GM23338 (cell line): ENCODE results near the gene SPAAR. TPM values are rescaled to one million over a fixed set of nuclear protein-coding genes. Genes with fewer than 3 reads are reported as not detected.

Source experiments
- ATAC-seq: fragments of 200-7000 bp; cut with Tn5 transposase; 3 replicates; pipeline ENCODE4 v1.9.1; 2020
- DNase-seq: peaks from one replicate; pipeline ENCODE4 v3.0.0-alpha.2; 2015; ENCODE audit warnings: low spot score
- H2AFZ ChIP-seq: fragments of 200-600 bp; sonication (generic); 2 replicates; pipeline ENCODE4 v1.8.0; 2016; ENCODE audit warnings: antibody characterized with exemption, mild to moderate bottlenecking, moderate library complexity
- H3F3A ChIP-seq: fragments of 200-600 bp; sonication (generic); replicated peaks from 2 replicates; pipeline ENCODE4 v1.8.0; 2017; ENCODE audit warnings: antibody characterized with exemption, mixed run types, low read depth
- H3K27ac ChIP-seq: fragments of 200-600 bp; sonication (generic); 2 replicates; pipeline ENCODE4 v1.6.1; 2016; ENCODE audit warnings: low read depth
- H3K27me3 ChIP-seq: fragments of 200-600 bp; sonication (generic); 2 replicates; pipeline ENCODE4 v1.8.0; 2016; ENCODE audit warnings: mild to moderate bottlenecking, mixed run types, moderate library complexity; ENCODE audit not compliant: insufficient read depth
- H3K36me3 ChIP-seq: fragments of 200-600 bp; sonication (generic); 2 replicates; pipeline ENCODE4 v1.8.0; 2016; ENCODE audit warnings: mild to moderate bottlenecking; ENCODE audit not compliant: insufficient read depth
- H3K4me1 ChIP-seq: fragments of 200-600 bp; sonication (generic); 2 replicates; pipeline ENCODE4 v1.8.0; 2016; ENCODE audit warnings: mild to moderate bottlenecking, moderate library complexity; ENCODE audit not compliant: insufficient read depth
- H3K4me2 ChIP-seq: fragments of 200-600 bp; sonication (generic); 2 replicates; pipeline ENCODE4 v1.7.1; 2017; ENCODE audit warnings: mixed run types
- H3K4me3 ChIP-seq: fragments of 200-600 bp; sonication (generic); 2 replicates; pipeline ENCODE4 v1.6.1; 2016; ENCODE audit warnings: mixed run types
- H3K79me2 ChIP-seq: fragments of 200-600 bp; sonication (generic); replicated peaks from 2 replicates; pipeline ENCODE4 v1.8.0; 2017; ENCODE audit warnings: mild to moderate bottlenecking; ENCODE audit not compliant: insufficient read depth
- H3K9me2 ChIP-seq: fragments of 200-600 bp; sonication (generic); 2 replicates; pipeline ENCODE4 v1.8.0; 2017; ENCODE audit not compliant: insufficient read depth
- H4K20me1 ChIP-seq: fragments of 200-600 bp; sonication (generic); replicated peaks from 2 replicates; pipeline ENCODE4 v1.8.0; 2017; ENCODE audit warnings: mild to moderate bottlenecking; ENCODE audit not compliant: insufficient read depth
- H3K27ac Mint-ChIP-seq: 2 replicates; pipeline ENCODE4 v1.8.0; 2020; ENCODE audit warnings: inconsistent platforms, mild to moderate bottlenecking, moderate library complexity, mixed read lengths
- H3K27me3 Mint-ChIP-seq: 3 replicates; pipeline ENCODE4 v1.8.0; 2022; ENCODE audit warnings: low read depth, mild to moderate bottlenecking, moderate library complexity, mixed read lengths, inconsistent platforms; ENCODE audit not compliant: insufficient read depth, poor library complexity
- H3K36me3 Mint-ChIP-seq: 3 replicates; pipeline ENCODE4 v1.8.0; 2021; ENCODE audit warnings: low read depth, mild to moderate bottlenecking, inconsistent platforms, moderate library complexity, mixed read lengths
- H3K4me1 Mint-ChIP-seq: 3 replicates; pipeline ENCODE4 v1.8.0; 2020; ENCODE audit warnings: mild to moderate bottlenecking, inconsistent platforms, mixed read lengths
- H3K4me3 Mint-ChIP-seq: 3 replicates; pipeline ENCODE4 v1.8.0; 2021; ENCODE audit warnings: moderate library complexity, mild to moderate bottlenecking, inconsistent platforms, mixed read lengths
- H3K9me3 Mint-ChIP-seq: 3 replicates; pipeline ENCODE4 v1.8.0; 2020; ENCODE audit warnings: moderate library complexity, mild to moderate bottlenecking, inconsistent platforms, mixed read lengths
- CREB1 ChIP-seq: fragments of 250-450 bp; sonication (Bioruptor Pico); IDR thresholded peaks from 2 replicates; pipeline ENCODE4 v1.5.0; 2020; ENCODE audit warnings: low read depth, mild to moderate bottlenecking, moderate library complexity
- EZH2 ChIP-seq: fragments of 200-600 bp; sonication (generic); IDR thresholded peaks from one replicate; pipeline ENCODE4 v1.8.0; 2017; ENCODE audit warnings: antibody characterized with exemption, mild to moderate bottlenecking, low read depth; ENCODE audit not compliant: unreplicated experiment
- EZH2phosphoT487 ChIP-seq: fragments of 200-600 bp; sonication (generic); IDR thresholded peaks from one replicate; pipeline ENCODE4 v1.8.1; 2018; ENCODE audit warnings: antibody characterized with exemption; ENCODE audit not compliant: unreplicated experiment
- JUNB ChIP-seq: IDR thresholded peaks from one replicate; pipeline ENCODE4 v1.6.1; 2016; ENCODE audit warnings: antibody characterized with exemption; ENCODE audit not compliant: unreplicated experiment
- POLR2AphosphoS5 ChIP-seq: IDR thresholded peaks from 2 replicates; pipeline ENCODE4 v1.6.1; 2016; ENCODE audit warnings: antibody characterized with exemption, low read depth
- STAT1 ChIP-seq: IDR thresholded peaks from one replicate; pipeline ENCODE4 v1.6.1; 2016; ENCODE audit warnings: antibody characterized with exemption; ENCODE audit not compliant: unreplicated experiment
- ZNF114 ChIP-seq: fragments of 250-450 bp; sonication (Bioruptor Pico); IDR thresholded peaks from 2 replicates; pipeline ENCODE4 v1.5.0; 2020; ENCODE audit warnings: mild to moderate bottlenecking, moderate library complexity
- ZNF331 ChIP-seq: fragments of 250-450 bp; sonication (Bioruptor Pico); IDR thresholded peaks from 2 replicates; pipeline ENCODE4 v1.5.0; 2020; ENCODE audit warnings: low read depth, mild to moderate bottlenecking, moderate library complexity
- polyA plus RNA-seq: library from polyadenylated mRNA; unstranded; fragments of >200 nt; fragmentation: Nextera tagmentation; extraction: Ambion mirVana; gene quantifications from 2 replicates; pipeline ENCODE4 v1.2.1, GENCODE V29; 2016
- total RNA-seq: library from RNA; depleted of rRNA; stranded (reverse); fragments of >200 nt; shearing (Covaris generic); gene quantifications from 2 replicates; pipeline ENCODE4 v1.2.3, GENCODE V29; 2014
- TF ChIP-seq, protein P1 (sequence below): IDR thresholded peaks from one replicate; pipeline ENCODE4 v1.6.1; 2018; ENCODE audit warnings: antibody characterized with exemption; ENCODE audit not compliant: unreplicated experiment
- TF ChIP-seq, protein P2 (sequence below): IDR thresholded peaks from 2 replicates; pipeline ENCODE4 v1.6.1; 2016; ENCODE audit warnings: antibody characterized with exemption
- TF ChIP-seq, protein P3 (sequence below), 2 experiments: fragments of 200-600 bp in 1 of 2; sonication (generic) in 1 of 2; conservative IDR thresholded peaks; 2 replicates each; pipeline versions ENCODE4 v1.5.1 to v1.6.1; 2016 to 2017; ENCODE audit warnings: antibody characterized with exemption in 2 of 2, low read depth in 2 of 2, mild to moderate bottlenecking in 2 of 2, moderate library complexity in 1 of 2

SPAAR gene
- total and polyA plus RNA-seq, 2 experiments from 2014 or later = not detected

DNA sequence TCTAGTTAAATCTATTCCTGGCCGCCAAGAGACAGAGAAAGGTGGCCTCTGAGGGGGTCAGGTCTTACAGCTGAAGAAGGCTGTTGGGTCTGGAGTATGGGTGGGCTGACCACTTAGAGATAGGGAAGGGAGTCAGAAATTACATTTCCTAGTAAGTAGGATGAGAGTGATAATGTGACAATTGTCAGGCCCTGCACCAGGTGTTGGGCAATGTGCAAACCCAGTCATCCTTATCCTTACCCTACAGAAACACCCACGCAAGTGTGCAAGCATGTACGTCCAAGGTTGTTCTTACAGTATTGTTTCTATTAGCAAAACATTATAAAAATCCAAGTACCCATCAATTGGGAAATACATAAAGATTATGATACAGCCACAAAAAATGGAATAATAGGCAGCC is 9.5 kb downstream of the SPAAR start:
- H3K4me1 ChIP-seq = peaks cover 3% of the 10 kb centered on the region; the same call in 1 of the 2 replicates
- DNase-seq = no peak
- Mint-ChIP-seq H3K4me3 (no peak overlapping the region), H3K27ac (no peak overlapping the region), H3K9me3 (no peaks in the 10 kb centered on the region), H3K36me3 (no peaks in the 10 kb centered on the region), H3K4me1 (peaks cover 10% of the 10 kb centered on the region; the same call in 2 of the 3 replicates), H3K27me3 (peaks cover 4% of the 10 kb centered on the region)
- no peak overlapping the region for H3K27ac ChIP-seq
- no peaks in the 10 kb centered on the region for H3K27me3 ChIP-seq
- H3K36me3 ChIP-seq = no peaks in the 10 kb centered on the region
- no peak overlapping the region for H3K4me2 ChIP-seq
- H3K79me2 ChIP-seq = no peaks in the 10 kb centered on the region
- no peaks in the 10 kb centered on the region for H4K20me1 ChIP-seq
- H2AFZ ChIP-seq = no peak overlapping the region
- peaks cover 4% of the 10 kb centered on the region; the same call in 1 of the 2 replicates for H3F3A ChIP-seq
- TF ChIP-seq CREB1 (CRISPR knock-in tag) (no peak), ZNF331 (CRISPR knock-in tag) (no peak), ZNF114 (CRISPR knock-in tag) (no peak), EZH2 (no peak), JUNB (no peak), STAT1 (no peak), POLR2AphosphoS5 (no peak), EZH2phosphoT487 (no peak)
- TF ChIP-seq, protein P1, sequence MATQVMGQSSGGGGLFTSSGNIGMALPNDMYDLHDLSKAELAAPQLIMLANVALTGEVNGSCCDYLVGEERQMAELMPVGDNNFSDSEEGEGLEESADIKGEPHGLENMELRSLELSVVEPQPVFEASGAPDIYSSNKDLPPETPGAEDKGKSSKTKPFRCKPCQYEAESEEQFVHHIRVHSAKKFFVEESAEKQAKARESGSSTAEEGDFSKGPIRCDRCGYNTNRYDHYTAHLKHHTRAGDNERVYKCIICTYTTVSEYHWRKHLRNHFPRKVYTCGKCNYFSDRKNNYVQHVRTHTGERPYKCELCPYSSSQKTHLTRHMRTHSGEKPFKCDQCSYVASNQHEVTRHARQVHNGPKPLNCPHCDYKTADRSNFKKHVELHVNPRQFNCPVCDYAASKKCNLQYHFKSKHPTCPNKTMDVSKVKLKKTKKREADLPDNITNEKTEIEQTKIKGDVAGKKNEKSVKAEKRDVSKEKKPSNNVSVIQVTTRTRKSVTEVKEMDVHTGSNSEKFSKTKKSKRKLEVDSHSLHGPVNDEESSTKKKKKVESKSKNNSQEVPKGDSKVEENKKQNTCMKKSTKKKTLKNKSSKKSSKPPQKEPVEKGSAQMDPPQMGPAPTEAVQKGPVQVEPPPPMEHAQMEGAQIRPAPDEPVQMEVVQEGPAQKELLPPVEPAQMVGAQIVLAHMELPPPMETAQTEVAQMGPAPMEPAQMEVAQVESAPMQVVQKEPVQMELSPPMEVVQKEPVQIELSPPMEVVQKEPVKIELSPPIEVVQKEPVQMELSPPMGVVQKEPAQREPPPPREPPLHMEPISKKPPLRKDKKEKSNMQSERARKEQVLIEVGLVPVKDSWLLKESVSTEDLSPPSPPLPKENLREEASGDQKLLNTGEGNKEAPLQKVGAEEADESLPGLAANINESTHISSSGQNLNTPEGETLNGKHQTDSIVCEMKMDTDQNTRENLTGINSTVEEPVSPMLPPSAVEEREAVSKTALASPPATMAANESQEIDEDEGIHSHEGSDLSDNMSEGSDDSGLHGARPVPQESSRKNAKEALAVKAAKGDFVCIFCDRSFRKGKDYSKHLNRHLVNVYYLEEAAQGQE = no peak
- TF ChIP-seq, protein P2, sequence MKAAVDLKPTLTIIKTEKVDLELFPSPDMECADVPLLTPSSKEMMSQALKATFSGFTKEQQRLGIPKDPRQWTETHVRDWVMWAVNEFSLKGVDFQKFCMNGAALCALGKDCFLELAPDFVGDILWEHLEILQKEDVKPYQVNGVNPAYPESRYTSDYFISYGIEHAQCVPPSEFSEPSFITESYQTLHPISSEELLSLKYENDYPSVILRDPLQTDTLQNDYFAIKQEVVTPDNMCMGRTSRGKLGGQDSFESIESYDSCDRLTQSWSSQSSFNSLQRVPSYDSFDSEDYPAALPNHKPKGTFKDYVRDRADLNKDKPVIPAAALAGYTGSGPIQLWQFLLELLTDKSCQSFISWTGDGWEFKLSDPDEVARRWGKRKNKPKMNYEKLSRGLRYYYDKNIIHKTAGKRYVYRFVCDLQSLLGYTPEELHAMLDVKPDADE = no peak
- TF ChIP-seq, protein P3, sequence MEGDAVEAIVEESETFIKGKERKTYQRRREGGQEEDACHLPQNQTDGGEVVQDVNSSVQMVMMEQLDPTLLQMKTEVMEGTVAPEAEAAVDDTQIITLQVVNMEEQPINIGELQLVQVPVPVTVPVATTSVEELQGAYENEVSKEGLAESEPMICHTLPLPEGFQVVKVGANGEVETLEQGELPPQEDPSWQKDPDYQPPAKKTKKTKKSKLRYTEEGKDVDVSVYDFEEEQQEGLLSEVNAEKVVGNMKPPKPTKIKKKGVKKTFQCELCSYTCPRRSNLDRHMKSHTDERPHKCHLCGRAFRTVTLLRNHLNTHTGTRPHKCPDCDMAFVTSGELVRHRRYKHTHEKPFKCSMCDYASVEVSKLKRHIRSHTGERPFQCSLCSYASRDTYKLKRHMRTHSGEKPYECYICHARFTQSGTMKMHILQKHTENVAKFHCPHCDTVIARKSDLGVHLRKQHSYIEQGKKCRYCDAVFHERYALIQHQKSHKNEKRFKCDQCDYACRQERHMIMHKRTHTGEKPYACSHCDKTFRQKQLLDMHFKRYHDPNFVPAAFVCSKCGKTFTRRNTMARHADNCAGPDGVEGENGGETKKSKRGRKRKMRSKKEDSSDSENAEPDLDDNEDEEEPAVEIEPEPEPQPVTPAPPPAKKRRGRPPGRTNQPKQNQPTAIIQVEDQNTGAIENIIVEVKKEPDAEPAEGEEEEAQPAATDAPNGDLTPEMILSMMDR (conservative IDR thresholded peaks at IDR 0.05; ENCODE audit: low read depth in 2 of 2) = no peak
- ATAC-seq = no peak
- H3K4me3 ChIP-seq = no peak overlapping the region
- no peaks in the 10 kb centered on the region for H3K9me2 ChIP-seq
